PFSK-1 (cell line): Measurements from ENCODE around the gene CYB5R3.

ENCODE experiments used
- FOXP2 ChIP-seq: optimal IDR thresholded peaks from 2 replicates; pipeline ENCODE3; 2011; ENCODE audit warnings: borderline replicate concordance, control low read depth, inconsistent platforms; ENCODE audit not compliant: insufficient read depth; ENCODE audit errors: extremely low read length, extremely low read depth
- POLR2AphosphoS5 ChIP-seq: IDR thresholded peaks from 2 replicates; pipeline ENCODE4 v1.6.1; 2012; ENCODE audit warnings: low read depth, mild to moderate bottlenecking, control low read depth, low read length, moderate library complexity
- REST ChIP-seq, 2 experiments: IDR thresholded peaks; 2 replicates each; pipeline versions ENCODE4 v1.6.1 to v1.8.0; 2011 to 2012; ENCODE audit warnings: low read depth in 2 of 2, low read length in 2 of 2, control low read depth in 1 of 2, inconsistent platforms in 1 of 2, mild to moderate bottlenecking in 1 of 2, moderate library complexity in 1 of 2; ENCODE audit not compliant: insufficient read depth in 1 of 2
- SIN3A ChIP-seq: IDR thresholded peaks from 2 replicates; pipeline ENCODE4 v1.6.1; 2012; ENCODE audit warnings: mild to moderate bottlenecking, low read length, moderate library complexity, borderline replicate concordance; ENCODE audit not compliant: insufficient read depth
- TAF1 ChIP-seq: IDR thresholded peaks from 2 replicates; pipeline ENCODE4 v1.6.1; 2012; ENCODE audit warnings: low read length, control low read depth, borderline replicate concordance; ENCODE audit not compliant: insufficient read depth

The CYB5R3 gene

GRCh38 chr22:42643634-42644421 is 5.4 kb downstream of the CYB5R3 start:
- TF ChIP-seq TAF1 = no peak
- no peak for TF ChIP-seq SIN3A
- TF ChIP-seq REST (IDR thresholded peaks at IDR 0.05; ENCODE audit: insufficient read depth in 1 of 2, low read depth in 2 of 2, low read length in 2 of 2) = no peak

- TF ChIP-seq SIN3A = no peak
Measured at GRCh38 chr22:42642806-42643633, 6.2 kb downstream of the CYB5R3 start.

- TF ChIP-seq FOXP2 (no peak), REST (IDR thresholded peaks at IDR 0.05; ENCODE audit: insufficient read depth in 1 of 2, low read depth in 2 of 2, low read length in 2 of 2) (no peak), TAF1 (no peak), POLR2AphosphoS5 (no peak), SIN3A (no peak)
Measured at GRCh38 chr22:42641801-42642413, 7.3 kb downstream of the CYB5R3 start.

GRCh38 chr22:42639541-42640241 is 9.5 kb downstream of the CYB5R3 start:
- TF ChIP-seq REST (IDR thresholded peaks at IDR 0.05; ENCODE audit: insufficient read depth in 1 of 2, low read depth in 2 of 2, low read length in 2 of 2) (no peak), FOXP2 (no peak), SIN3A (no peak), POLR2AphosphoS5 (no peak), TAF1 (no peak)

GRCh38 chr22:42637555-42637954 is 11.6 kb downstream of the CYB5R3 start:
- TF ChIP-seq TAF1 = no peak
- no peak for TF ChIP-seq FOXP2
- TF ChIP-seq REST (IDR thresholded peaks at IDR 0.05; ENCODE audit: insufficient read depth in 1 of 2, low read depth in 2 of 2, low read length in 2 of 2) = no peak
- no peak for TF ChIP-seq SIN3A
- no peak for TF ChIP-seq POLR2AphosphoS5
